ENCODE results near the gene SOSTDC1.
"Not testable (repeated sequence)": the region's sequence is repeated elsewhere in the genome, so short reads cannot be mapped to it uniquely, and the experiment has no call there.

Gene SOSTDC1

GRCh38 chr7:16465469-16466361, at the start of gene SOSTDC1:
TSS of gene SOSTDC1 (minus strand) at chr7:16465738. CDS start at chr7:16465668, 70 bp downstream.
- DNase-seq = peak; percentile 23

- no peak for DNase-seq
Measured at GRCh38 chr7:16514729-16515128, 49.2 kb upstream of the SOSTDC1 start.

GRCh38 chr7:16514271-16514670, 48.7 kb upstream of the SOSTDC1 start:
- DNase-seq = no peak

- DNase-seq = no peak
Measured at GRCh38 chr7:16512097-16512496, 46.6 kb upstream of the SOSTDC1 start.

GRCh38 chr7:16511314-16511713, 45.8 kb upstream of the SOSTDC1 start:
- DNase-seq = no peak

- no peak for DNase-seq
Measured at GRCh38 chr7:16509829-16510228, 44.3 kb upstream of the SOSTDC1 start.

GRCh38 chr7:16506422-16506821, 40.9 kb upstream of the SOSTDC1 start:
- not testable (repeated sequence) for DNase-seq

GRCh38 chr7:16504019-16504418, 38.5 kb upstream of the SOSTDC1 start:
- DNase-seq = peak; percentile 69

- DNase-seq = no peak
Measured at GRCh38 chr7:16502303-16502702, 36.8 kb upstream of the SOSTDC1 start.

GRCh38 chr7:16498122-16498521, 32.6 kb upstream of the SOSTDC1 start:
- no peak for DNase-seq

- no peak for DNase-seq
Measured at GRCh38 chr7:16494955-16495719, 29.6 kb upstream of the SOSTDC1 start.

GRCh38 chr7:16494551-16494950, 29.0 kb upstream of the SOSTDC1 start:
- no peak for DNase-seq

GRCh38 chr7:16493266-16493665, 27.7 kb upstream of the SOSTDC1 start:
- no peak for DNase-seq

GRCh38 chr7:16492513-16493062, 27.1 kb upstream of the SOSTDC1 start:
- DNase-seq = peak; percentile 59

- no peak for DNase-seq
Measured at GRCh38 chr7:16491148-16491547, 25.6 kb upstream of the SOSTDC1 start.

- no peak for DNase-seq
Measured at GRCh38 chr7:16484453-16485158, 19.1 kb upstream of the SOSTDC1 start.

GRCh38 chr7:16479591-16479990, 14.1 kb upstream of the SOSTDC1 start:
- no peak for DNase-seq

GRCh38 chr7:16479161-16479560, 13.6 kb upstream of the SOSTDC1 start:
- no peak for DNase-seq

- DNase-seq = no peak
Measured at GRCh38 chr7:16471933-16472332, 6.4 kb upstream of the SOSTDC1 start.

GRCh38 chr7:16463949-16464715, 1.4 kb downstream of the SOSTDC1 start:
- DNase-seq = no peak

- DNase-seq = peak; percentile 61
Measured at GRCh38 chr7:16463520-16463919, 2.0 kb downstream of the SOSTDC1 start.

GRCh38 chr7:16462431-16462889, 3.1 kb downstream of the SOSTDC1 start:
- DNase-seq = no peak

Measured in fibroblast of skin of right quadriceps (primary cell).